Memory B cell (primary cell): Measurements from ENCODE around the gene VPS9D1.
"Not testable (repeated sequence)": the region's sequence is repeated elsewhere in the genome, so short reads cannot be mapped to it uniquely, and the experiment has no call there.

Experiments used
- ATAC-seq: fragments of 150-1000 bp; cut with Tn5 transposase; 2 replicates; pipeline ENCODE4 v1.10.0; 2021; ENCODE audit warnings: low read depth, mild to moderate bottlenecking, moderate library complexity
- DNase-seq, 2 donors: peaks; one replicate each; pipeline ENCODE4 v3.0.0; 2022; ENCODE audit warnings: low spot score in 2 of 2
- H3K27ac Mint-ChIP-seq: one replicate; pipeline ENCODE4 v1.8.0; 2022; ENCODE audit warnings: mild to moderate bottlenecking, moderate library complexity, mixed read lengths
- H3K27me3 Mint-ChIP-seq: one replicate; pipeline ENCODE4 v1.8.0; 2022; ENCODE audit warnings: mixed read lengths
- H3K36me3 Mint-ChIP-seq: one replicate; pipeline ENCODE4 v1.8.0; 2022; ENCODE audit warnings: mild to moderate bottlenecking, mixed read lengths
- H3K4me1 Mint-ChIP-seq: one replicate; pipeline ENCODE4 v1.8.0; 2022; ENCODE audit warnings: mixed read lengths
- H3K4me3 Mint-ChIP-seq: one replicate; pipeline ENCODE4 v1.8.0; 2022; ENCODE audit warnings: mild to moderate bottlenecking, moderate library complexity, mixed read lengths
- H3K9me3 Mint-ChIP-seq: one replicate; pipeline ENCODE4 v1.8.0; 2022; ENCODE audit warnings: mixed read lengths

The VPS9D1 gene

DNA sequence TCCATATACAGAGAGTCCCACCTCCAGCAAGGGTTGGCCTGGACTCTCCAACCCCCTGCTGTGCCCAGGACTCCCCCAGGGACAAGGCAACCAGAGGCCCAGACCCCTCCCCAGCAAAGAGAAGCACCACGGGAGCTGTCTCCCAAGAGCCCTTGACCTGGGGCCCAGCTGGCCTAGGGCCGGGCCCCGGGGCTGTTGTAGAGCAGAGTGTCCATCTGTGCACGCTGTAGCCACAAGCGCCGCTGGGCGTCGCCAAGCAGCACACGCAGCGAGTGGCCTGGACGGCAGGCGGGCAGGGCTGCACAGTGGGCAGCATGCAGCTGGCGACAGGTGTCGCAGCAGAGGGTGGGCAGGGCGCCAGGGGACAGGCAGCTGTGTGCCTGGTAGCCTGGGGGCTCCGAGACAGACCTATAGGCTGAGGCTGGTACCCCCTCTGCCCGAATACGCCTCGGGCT, 23.5 kb downstream of the VPS9D1 start:
- no peaks in the 10 kb centered on the region for H3K27me3 Mint-ChIP-seq
- no peaks in the 10 kb centered on the region for H3K9me3 Mint-ChIP-seq
- peaks cover 5% of the 10 kb centered on the region for H3K36me3 Mint-ChIP-seq
- H3K4me3 Mint-ChIP-seq, result no peak overlapping the region
- ATAC-seq (no peak), DNase-seq (no peak)
- peaks cover 16% of the 10 kb centered on the region for H3K4me1 Mint-ChIP-seq
- H3K27ac Mint-ChIP-seq, result no peak overlapping the region

DNA sequence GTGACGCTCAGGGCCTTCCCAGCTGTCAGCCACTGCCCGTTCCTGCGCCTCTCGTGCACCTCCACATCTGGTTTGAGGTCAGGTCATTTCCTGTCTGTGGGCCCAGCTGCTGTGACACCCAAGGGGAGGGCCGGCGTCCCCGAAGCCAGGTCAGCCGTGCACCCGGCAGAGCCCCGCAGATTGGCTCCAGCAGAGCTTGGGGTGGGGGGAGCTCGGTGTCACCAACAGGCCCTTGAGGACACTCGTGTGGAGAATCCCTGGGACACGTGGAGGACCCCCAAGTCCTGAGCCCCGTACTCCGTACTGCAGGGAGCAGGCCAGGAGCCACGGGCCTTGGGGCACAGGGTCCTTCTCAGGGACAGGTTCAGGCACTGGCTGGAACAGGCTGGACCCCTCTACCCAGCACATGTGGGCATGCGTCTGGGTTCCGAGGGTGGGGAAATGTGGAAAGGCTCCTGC, 24.0 kb downstream of the VPS9D1 start:
- Mint-ChIP-seq H3K4me1 (peaks cover 16% of the 10 kb centered on the region), H3K9me3 (no peaks in the 10 kb centered on the region), H3K4me3 (no peak overlapping the region), H3K27me3 (no peaks in the 10 kb centered on the region), H3K27ac (no peak overlapping the region), H3K36me3 (peaks cover 5% of the 10 kb centered on the region)
- ATAC-seq (no peak), DNase-seq (no peak)

DNA sequence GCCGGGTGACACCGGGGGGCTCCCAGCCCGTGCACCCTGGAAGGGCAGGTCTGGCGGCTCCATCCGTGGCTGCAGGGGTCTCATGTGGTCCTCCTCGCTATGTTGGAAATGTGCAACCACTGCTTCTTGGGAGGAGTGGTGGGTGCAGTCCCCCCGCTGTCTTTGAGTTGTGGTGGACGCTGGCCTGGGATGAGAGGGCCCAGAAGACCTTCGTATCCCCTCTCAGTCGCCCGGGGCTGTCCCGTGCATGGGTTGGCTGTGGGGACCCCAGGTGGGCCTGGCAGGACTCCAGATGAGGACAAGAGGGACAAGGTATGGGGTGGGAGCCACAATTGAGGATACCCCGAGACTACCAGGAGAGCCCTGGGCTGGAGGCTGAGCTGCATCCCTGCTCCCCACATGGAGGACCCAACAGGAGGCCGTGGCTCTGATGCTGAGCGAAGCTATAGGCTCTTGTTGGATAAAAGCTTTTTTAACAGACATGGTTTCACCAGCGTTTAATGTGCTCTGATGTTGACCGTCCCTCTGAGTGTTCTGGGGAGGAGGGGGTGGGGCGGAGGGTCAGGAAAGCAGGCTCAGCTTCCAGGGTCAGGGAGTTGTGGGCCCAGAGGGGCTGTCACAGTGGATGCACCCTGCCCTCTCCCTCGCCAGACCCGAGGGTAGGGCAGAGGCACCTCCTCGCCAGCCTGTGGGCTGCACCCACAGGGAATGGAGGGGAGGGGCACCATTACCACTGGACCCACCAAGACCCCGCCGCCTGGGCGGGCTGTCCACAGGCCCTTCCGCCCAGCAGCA, 24.6 kb downstream of the VPS9D1 start:
- DNase-seq (no peak), ATAC-seq (no peak)
- Mint-ChIP-seq H3K4me3 (no peak overlapping the region), H3K36me3 (peaks cover 5% of the 10 kb centered on the region), H3K4me1 (peaks cover 16% of the 10 kb centered on the region), H3K27ac (no peak overlapping the region), H3K27me3 (no peaks in the 10 kb centered on the region), H3K9me3 (no peaks in the 10 kb centered on the region)

DNA sequence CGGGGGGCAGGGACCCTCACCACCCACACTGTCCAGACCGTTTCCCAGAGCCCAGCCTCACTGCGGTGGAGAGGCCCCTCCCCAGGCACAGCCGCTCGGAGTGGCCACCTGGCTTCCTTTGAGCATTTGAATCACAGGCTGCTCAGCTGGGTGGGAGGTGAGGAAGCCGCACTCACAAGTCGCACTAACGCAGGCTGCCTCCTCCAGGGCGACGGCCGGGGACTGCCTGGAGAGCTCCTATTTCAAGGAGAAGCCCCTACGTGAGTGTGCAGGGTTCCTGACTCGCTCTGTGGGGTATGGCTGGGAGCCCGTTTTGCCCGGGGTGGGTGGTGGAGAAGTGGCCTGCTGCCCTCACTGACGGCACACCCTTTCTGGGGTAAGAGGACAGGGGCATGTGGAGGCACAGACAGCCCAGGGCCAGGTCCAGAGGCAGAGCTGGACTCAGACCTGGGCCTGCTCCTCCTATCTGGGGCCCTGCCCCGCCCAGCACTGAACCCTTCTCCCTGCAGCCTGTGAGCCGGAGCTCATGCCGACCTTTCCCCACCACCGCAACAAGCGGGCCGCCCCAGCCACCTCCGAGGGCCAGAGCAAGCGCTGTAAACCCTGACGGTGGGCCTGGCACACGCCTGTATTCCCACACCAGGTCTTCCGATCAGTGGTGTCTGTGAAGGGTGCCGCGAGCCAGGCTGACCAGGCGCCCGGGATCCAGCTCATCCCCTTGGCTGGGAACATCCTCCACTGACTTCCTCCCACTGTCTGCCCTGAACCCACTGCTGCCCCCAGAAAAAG, 25.4 kb downstream of the VPS9D1 start:
- Mint-ChIP-seq H3K4me3 (no peak overlapping the region), H3K27ac (no peak overlapping the region), H3K4me1 (peaks cover 14% of the 10 kb centered on the region), H3K27me3 (no peaks in the 10 kb centered on the region), H3K36me3 (peaks cover 8% of the 10 kb centered on the region), H3K9me3 (no peaks in the 10 kb centered on the region)
- no peak for ATAC-seq
- no peak for DNase-seq

DNA sequence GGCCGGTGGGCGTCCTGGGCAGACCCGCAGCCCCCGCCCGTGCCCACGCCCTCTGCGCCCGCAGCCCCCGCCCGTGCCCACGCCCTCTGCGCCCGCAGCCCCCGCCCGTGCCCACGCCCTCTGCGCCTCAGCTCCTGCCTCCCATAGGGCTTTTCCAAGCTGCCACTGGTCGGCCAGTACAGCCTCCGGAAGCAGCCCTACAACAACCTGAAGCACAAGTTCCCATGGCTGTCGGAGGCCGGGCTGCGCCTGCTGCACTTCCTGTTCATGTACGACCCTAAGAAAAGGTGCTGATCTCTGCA, 26.0 kb downstream of the VPS9D1 start:
- H3K9me3 Mint-ChIP-seq, H3K27ac Mint-ChIP-seq, DNase-seq, H3K4me3 Mint-ChIP-seq, H3K4me1 Mint-ChIP-seq, H3K36me3 Mint-ChIP-seq, H3K27me3 Mint-ChIP-seq, ATAC-seq: not testable (repeated sequence)

GRCh38 chr16:89693931-89694783, 26.5 kb downstream of the VPS9D1 start:
- Mint-ChIP-seq H3K4me1 (peaks cover 10% of the 10 kb centered on the region), H3K27ac (no peak overlapping the region)
- ATAC-seq, result no peak

DNA sequence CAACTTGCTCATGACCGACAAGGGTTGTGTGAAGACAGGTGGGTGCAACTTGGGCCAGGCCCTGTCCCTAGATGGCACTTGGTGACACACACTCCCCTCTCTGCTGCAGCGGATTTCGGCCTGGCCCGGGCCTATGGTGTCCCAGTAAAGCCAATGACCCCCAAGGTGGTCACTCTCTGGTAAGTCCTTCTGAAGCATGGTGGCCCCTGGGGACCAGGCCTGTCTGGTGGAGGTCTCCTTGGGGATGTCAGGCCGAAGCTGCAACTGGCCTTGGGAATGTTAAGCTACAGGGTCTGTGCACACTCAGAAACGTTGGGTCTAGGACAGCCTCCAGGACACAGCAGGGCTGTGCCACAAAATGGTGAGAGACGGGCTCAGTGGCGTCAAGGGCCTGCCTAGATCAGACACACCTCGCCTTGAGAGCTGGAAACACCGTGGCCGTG, 27.4 kb downstream of the VPS9D1 start:
- no peaks in the 10 kb centered on the region for H3K9me3 Mint-ChIP-seq
- no peak overlapping the region for H3K27ac Mint-ChIP-seq
- peaks cover 10% of the 10 kb centered on the region for H3K4me1 Mint-ChIP-seq
- H3K27me3 Mint-ChIP-seq, result no peaks in the 10 kb centered on the region
- no peak overlapping the region for H3K4me3 Mint-ChIP-seq
- H3K36me3 Mint-ChIP-seq, result peaks cover 10% of the 10 kb centered on the region
- no peak for DNase-seq
- no peak for ATAC-seq

More at GRCh38 chr16:89693931-89694783, 26.5 kb downstream of the VPS9D1 start:
- Mint-ChIP-seq H3K27me3 (no peaks in the 10 kb centered on the region), H3K36me3 (peaks cover 10% of the 10 kb centered on the region), H3K4me3 (no peak overlapping the region), H3K9me3 (no peaks in the 10 kb centered on the region)
- no peak for DNase-seq

DNA sequence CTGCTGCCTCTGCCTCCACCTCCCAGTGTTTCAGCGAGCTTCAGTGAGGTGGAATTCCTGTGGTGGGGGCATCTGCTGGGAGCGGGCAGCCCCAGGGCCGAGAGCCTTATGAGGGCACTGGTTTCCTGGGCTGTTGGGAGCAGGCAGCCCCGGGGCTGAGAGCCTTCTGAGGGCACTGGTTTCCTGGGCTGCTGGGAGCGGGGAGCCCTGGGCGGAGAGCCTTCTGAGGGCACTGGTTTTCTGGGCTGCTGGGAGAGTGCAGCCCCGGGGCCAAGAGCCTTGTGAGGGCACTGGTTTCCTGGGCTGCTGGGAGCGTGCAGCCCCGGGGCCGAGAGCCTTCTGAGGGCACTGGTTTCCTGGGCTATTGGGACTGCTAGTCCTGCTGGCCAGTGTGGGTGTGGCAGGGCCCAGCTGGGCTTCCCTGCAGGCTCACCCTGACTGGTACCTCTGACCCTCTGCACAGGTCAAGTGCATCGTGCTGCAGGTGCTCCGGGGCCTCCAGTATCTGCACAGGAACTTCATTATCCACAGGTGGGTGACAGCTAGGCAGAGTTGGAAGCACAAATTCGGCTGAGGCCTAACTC, 28.6 kb downstream of the VPS9D1 start:
- H3K27ac Mint-ChIP-seq, result no peak overlapping the region
- H3K36me3 Mint-ChIP-seq, result peaks cover 10% of the 10 kb centered on the region

DNA sequence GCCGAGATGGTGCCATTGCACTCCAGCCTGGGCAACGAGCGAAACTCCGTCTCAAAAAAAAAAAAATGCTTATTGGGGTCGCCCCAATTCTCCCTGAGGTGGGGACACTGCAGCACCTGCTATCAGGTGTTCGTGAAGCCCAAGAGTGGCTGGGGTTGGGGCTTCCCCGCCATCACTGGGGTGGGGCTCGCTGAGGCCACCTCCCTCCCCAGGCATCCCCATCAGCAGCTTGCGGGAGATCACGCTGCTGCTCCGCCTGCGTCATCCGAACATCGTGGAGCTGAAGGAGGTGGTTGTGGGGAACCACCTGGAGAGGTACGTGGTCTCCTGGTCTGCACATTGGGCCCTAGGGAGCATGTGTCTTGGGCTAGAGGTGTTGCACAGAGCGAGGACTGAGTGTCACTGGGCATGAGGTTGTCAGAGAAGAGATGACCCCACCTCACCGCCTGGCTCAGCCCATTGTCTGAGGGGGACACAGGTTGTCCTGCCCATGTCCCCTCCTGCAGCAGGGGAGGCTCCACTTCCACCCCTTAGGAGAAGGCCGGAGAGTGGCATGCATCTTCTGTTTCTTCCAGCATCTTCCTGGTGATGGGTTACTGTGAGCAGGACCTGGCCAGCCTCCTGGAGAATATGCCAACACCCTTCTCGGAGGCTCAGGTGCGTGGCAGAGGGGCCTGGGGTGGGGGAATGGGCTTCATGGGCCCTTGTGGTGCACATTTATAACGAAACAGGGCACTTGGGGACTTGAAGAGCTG, 29.3 kb downstream of the VPS9D1 start:
- H3K27me3 Mint-ChIP-seq, result no peaks in the 10 kb centered on the region
- H3K4me3 Mint-ChIP-seq, result no peak overlapping the region
- no peaks in the 10 kb centered on the region for H3K9me3 Mint-ChIP-seq
- H3K27ac Mint-ChIP-seq, result no peak overlapping the region
- no peak for DNase-seq
- peaks cover 15% of the 10 kb centered on the region for H3K4me1 Mint-ChIP-seq
- peaks cover 10% of the 10 kb centered on the region for H3K36me3 Mint-ChIP-seq
- ATAC-seq, result no peak

More for the DNA sequence above, 28.6 kb downstream of the VPS9D1 start:
- Mint-ChIP-seq H3K9me3 (no peaks in the 10 kb centered on the region), H3K4me3 (no peak overlapping the region), H3K27me3 (no peaks in the 10 kb centered on the region), H3K4me1 (peaks cover 15% of the 10 kb centered on the region)
- DNase-seq (no peak), ATAC-seq (no peak)

- no peak for DNase-seq
- no peak overlapping the region for H3K27ac Mint-ChIP-seq
- H3K4me1 Mint-ChIP-seq, result peaks cover 16% of the 10 kb centered on the region
- no peaks in the 10 kb centered on the region for H3K27me3 Mint-ChIP-seq
- no peak overlapping the region for H3K4me3 Mint-ChIP-seq
- no peak for ATAC-seq
- H3K9me3 Mint-ChIP-seq, result no peaks in the 10 kb centered on the region
- H3K36me3 Mint-ChIP-seq, result peaks cover 10% of the 10 kb centered on the region
Measured at GRCh38 chr16:89690392-89690901, 30.3 kb downstream of the VPS9D1 start.

GRCh38 chr16:89689621-89690020, 31.1 kb downstream of the VPS9D1 start:
- not testable (repeated sequence) for H3K27ac Mint-ChIP-seq, H3K9me3 Mint-ChIP-seq, H3K36me3 Mint-ChIP-seq, ATAC-seq, DNase-seq, H3K27me3 Mint-ChIP-seq, H3K4me3 Mint-ChIP-seq
- peaks cover 16% of the 10 kb centered on the region for H3K4me1 Mint-ChIP-seq

DNA sequence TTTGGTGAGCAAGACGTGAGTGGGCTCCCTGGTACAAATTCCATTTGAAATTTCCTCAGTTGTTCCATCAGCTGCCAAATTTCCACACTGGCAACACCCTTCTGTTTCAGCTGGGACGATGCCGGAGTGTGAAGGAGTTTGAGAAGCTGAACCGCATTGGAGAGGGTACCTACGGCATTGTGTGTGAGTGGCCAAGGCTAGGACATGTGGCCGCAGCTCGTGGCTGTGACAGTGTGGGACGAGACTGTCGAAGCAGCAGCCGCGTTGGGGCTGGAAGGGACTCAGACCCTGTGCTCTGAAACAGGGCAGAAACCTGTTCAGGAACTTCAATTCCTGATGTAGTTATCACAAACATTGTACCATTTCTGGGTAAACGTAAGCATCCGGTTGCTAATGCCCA, 31.6 kb downstream of the VPS9D1 start:
- no peaks in the 10 kb centered on the region for H3K27me3 Mint-ChIP-seq
- ATAC-seq (no peak), DNase-seq (no peak)
- peaks cover 10% of the 10 kb centered on the region for H3K36me3 Mint-ChIP-seq
- no peaks in the 10 kb centered on the region for H3K9me3 Mint-ChIP-seq
- no peak overlapping the region for H3K4me3 Mint-ChIP-seq
- no peak overlapping the region for H3K27ac Mint-ChIP-seq
- H3K4me1 Mint-ChIP-seq, result peaks cover 16% of the 10 kb centered on the region

- ATAC-seq, result no peak
- peaks cover 9% of the 10 kb centered on the region for H3K4me1 Mint-ChIP-seq
- H3K27me3 Mint-ChIP-seq, result no peaks in the 10 kb centered on the region
- peaks cover 6% of the 10 kb centered on the region for H3K36me3 Mint-ChIP-seq
- H3K4me3 Mint-ChIP-seq, result peak overlapping the region; percentile 27
- H3K27ac Mint-ChIP-seq, result no peak overlapping the region
- H3K9me3 Mint-ChIP-seq, result no peaks in the 10 kb centered on the region
- DNase-seq, result no peak
Measured at GRCh38 chr16:89688395-89688794, 32.3 kb downstream of the VPS9D1 start.
